Activated naive CD4-positive, alpha-beta T cell treated with anti-CD3 and anti-CD28 coated beads, Interleukin-2, amount 10 ng/mL, durations not matched to agents 7 days and 5 days (primary cell): ENCODE data around the gene UPK3A.

ENCODE experiments used
- CTCF ChIA-PET: fragments of 350-600 bp; sonication (Branson Sonifier 250); formaldehyde crosslinking; loops from one replicate; lab custom pipeline; 2021; ENCODE audit warnings: antibody characterized with exemption; lab: Charles Lee
- DNase-seq: peaks from one replicate; pipeline ENCODE4 v3.0.0-alpha.2; 2020
- H3K27ac Mint-ChIP-seq: one replicate; pipeline ENCODE4 v1.8.0; 2021; ENCODE audit warnings: mild to moderate bottlenecking, moderate library complexity, mixed read lengths
- H3K27me3 Mint-ChIP-seq: one replicate; pipeline ENCODE4 v1.8.0; 2021; ENCODE audit warnings: mild to moderate bottlenecking, mixed read lengths
- H3K36me3 Mint-ChIP-seq: one replicate; pipeline ENCODE4 v1.8.0; 2021; ENCODE audit warnings: mixed read lengths
- H3K4me1 Mint-ChIP-seq: one replicate; pipeline ENCODE4 v1.8.0; 2021; ENCODE audit warnings: mixed read lengths
- H3K4me3 Mint-ChIP-seq: one replicate; pipeline ENCODE4 v1.8.0; 2021; ENCODE audit warnings: mild to moderate bottlenecking, moderate library complexity, mixed read lengths
- H3K9me3 Mint-ChIP-seq: one replicate; pipeline ENCODE4 v1.8.0; 2021; ENCODE audit warnings: mixed read lengths

UPK3A gene

DNA sequence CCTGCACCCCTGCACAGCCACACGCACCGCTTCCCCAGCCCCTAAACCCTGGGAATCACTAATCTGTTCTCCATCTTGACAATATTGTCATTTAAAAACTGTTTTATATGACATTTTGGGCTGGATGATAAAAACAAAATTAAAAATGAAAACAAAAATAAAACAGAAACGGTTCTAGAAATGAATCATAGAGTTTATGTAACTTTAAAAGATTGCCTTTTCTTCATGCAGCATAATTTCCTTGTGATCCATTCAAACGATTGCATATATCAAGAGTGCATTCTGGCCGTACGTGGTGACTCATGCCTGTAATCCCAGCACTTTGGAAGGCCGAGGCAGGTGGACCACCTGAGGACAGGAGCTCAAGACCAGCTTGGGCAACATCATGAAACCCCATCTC, 18.4 kb downstream of the UPK3A start:
- Mint-ChIP-seq H3K27ac (no peak overlapping the region), H3K36me3 (no peaks in the 10 kb centered on the region), H3K4me3 (no peak overlapping the region), H3K9me3 (no peaks in the 10 kb centered on the region), H3K27me3 (peaks cover 12% of the 10 kb centered on the region), H3K4me1 (peaks cover 19% of the 10 kb centered on the region)
- no peak for DNase-seq
- CTCF ChIA-PET = no interaction called here

DNA sequence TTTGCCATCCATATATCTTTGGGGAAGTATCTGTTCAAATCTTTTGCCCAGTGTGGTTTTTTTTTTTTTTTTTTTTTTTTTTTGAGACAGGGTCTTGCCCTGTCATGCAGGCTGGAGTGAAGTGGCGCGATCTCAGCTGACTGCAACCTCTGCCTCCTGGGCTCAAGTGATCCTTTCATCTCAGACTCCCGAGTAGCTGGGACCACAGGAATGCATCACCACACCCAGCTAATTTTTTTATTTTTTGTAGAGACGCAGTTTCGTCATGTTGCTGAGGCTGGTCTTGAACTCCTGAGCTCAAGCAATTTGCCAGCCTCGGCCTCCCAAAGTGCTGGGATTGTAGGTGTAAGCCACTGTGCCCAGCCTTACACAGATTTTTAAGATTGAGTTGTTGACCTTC, 20.2 kb downstream of the UPK3A start:
- CTCF ChIA-PET = no interaction called here

DNA sequence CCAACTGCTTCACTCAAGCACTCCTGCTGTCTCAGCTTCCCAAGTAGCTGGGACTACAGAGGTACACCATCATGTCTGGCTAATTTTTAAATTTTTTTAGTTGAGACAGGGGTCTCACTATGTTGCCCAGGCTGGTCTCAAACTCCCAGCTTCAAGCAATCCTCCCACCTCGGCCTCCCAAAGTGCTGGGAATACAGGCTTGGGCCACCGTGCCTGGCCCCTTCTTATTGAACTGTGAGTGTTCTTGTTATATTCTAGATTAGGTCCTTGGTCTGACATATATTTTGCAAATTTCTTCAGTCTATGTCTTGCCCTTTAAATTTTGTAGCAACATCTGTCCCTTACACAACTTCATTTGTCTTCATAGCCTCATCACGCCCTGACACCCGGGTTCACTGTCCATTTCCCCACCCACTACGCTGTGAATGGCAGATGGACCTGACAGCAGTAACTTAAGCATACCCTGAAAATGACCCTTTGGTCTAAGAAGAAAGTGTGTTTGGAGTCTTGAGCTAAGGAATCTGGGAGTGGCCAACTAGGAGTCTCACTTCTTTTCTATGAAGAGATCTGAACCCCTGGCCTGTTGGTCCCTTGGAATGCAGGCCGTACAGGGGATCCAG, 20.8 kb downstream of the UPK3A start:
- Mint-ChIP-seq H3K36me3 (peaks cover 2% of the 10 kb centered on the region), H3K27ac (no peak overlapping the region), H3K27me3 (peaks cover 8% of the 10 kb centered on the region), H3K9me3 (no peaks in the 10 kb centered on the region), H3K4me1 (peaks cover 22% of the 10 kb centered on the region), H3K4me3 (no peak overlapping the region)
- CTCF ChIA-PET = no interaction called here
- no peak for DNase-seq

More for the DNA sequence above, 20.2 kb downstream of the UPK3A start:
- Mint-ChIP-seq H3K27ac (no peak overlapping the region), H3K4me1 (peaks cover 21% of the 10 kb centered on the region), H3K27me3 (peaks cover 12% of the 10 kb centered on the region), H3K9me3 (no peaks in the 10 kb centered on the region), H3K4me3 (no peak overlapping the region), H3K36me3 (peaks cover 2% of the 10 kb centered on the region)
- DNase-seq = no peak

DNA sequence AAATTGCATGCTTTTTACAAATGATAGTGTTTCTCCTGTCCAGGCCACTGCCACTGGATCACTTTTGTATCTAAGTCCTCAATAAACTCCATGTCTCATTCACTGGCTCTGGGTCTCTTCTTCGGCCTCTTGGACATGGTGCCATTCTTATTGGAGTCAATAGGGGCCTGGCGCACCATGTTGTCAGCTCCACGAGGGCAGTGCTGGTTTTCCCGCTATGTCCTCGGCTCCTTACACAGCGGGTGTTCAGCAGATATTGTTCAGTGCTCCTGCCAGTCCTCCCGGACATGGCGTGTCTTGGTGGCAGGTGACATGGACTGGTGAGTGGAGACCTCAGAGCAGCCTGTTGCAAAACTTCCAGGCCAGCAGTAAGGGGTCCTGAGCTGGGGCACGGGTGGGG, 21.4 kb downstream of the UPK3A start:
- DNase-seq = no peak
- H3K36me3 Mint-ChIP-seq = peaks cover 8% of the 10 kb centered on the region
- no peak overlapping the region for H3K27ac Mint-ChIP-seq
- H3K4me1 Mint-ChIP-seq = peaks cover 28% of the 10 kb centered on the region
- H3K4me3 Mint-ChIP-seq = no peak overlapping the region
- CTCF ChIA-PET = no interaction called here
- peaks cover 4% of the 10 kb centered on the region for H3K27me3 Mint-ChIP-seq
- H3K9me3 Mint-ChIP-seq = no peaks in the 10 kb centered on the region

DNA sequence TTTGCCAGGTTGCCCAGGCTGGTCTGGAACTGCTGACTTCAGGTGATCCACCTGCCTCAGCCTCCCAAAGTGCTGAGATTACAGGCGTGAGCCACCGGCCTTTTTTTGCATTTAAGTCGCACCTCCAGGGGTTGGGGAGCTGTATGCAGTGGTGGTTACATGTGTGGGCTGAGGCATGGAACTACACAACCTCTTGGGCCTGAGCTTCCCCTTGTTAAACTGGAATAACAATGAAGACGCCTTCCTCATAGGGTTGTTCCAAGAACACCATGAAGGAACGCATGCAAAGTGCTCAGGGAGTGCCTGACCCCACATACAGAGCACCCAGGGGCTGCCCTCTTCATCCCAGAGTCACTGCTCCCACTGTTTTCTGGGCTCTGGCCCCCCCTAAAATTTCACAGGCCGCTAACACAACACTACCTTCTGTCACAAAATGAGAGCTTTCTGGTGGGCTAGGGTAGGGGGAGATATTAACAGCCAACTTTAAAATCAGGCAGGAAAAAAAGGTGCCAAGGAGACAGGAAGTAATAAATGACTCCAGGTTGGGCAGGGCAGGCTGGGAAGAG, 23.7 kb downstream of the UPK3A start:
- H3K36me3 Mint-ChIP-seq = peaks cover 21% of the 10 kb centered on the region
- no peak for DNase-seq
- peak overlapping the region; percentile 78 for H3K4me3 Mint-ChIP-seq
- CTCF ChIA-PET = no interaction called here
- peaks cover 4% of the 10 kb centered on the region for H3K27me3 Mint-ChIP-seq
- peaks cover 45% of the 10 kb centered on the region for H3K4me1 Mint-ChIP-seq
- no peaks in the 10 kb centered on the region for H3K9me3 Mint-ChIP-seq
- peak overlapping the region; percentile 91 for H3K27ac Mint-ChIP-seq

DNA sequence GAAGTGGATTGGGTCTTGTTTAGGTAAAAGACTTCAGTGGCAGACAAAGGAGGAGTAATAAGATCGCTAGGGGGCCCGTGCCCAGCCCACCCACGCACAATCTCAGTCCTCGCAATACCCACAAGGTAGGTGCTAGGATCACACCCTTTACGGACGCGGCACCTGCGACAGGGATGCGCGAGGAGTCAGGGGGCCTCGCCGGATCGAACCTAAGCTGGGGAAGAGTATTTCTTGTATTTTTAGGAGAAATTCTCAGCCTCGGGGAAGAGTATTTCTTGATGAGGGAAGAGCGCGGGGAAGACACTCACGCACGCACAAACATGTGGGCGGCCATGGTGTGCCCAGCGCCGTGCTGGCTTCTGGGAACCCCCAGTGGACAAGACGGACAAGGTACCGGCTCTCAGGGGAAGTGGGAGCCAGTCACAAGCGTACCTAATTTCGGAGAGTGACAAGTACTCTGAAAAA, 24.2 kb downstream of the UPK3A start:
- H3K27me3 Mint-ChIP-seq = peaks cover 4% of the 10 kb centered on the region
- no peaks in the 10 kb centered on the region for H3K9me3 Mint-ChIP-seq
- peak overlapping the region; percentile 78 for H3K4me3 Mint-ChIP-seq
- peak overlapping the region; percentile 91 for H3K27ac Mint-ChIP-seq
- no peak for DNase-seq
- peaks cover 22% of the 10 kb centered on the region for H3K36me3 Mint-ChIP-seq
- H3K4me1 Mint-ChIP-seq = peaks cover 47% of the 10 kb centered on the region
- CTCF ChIA-PET = no interaction called here

DNA sequence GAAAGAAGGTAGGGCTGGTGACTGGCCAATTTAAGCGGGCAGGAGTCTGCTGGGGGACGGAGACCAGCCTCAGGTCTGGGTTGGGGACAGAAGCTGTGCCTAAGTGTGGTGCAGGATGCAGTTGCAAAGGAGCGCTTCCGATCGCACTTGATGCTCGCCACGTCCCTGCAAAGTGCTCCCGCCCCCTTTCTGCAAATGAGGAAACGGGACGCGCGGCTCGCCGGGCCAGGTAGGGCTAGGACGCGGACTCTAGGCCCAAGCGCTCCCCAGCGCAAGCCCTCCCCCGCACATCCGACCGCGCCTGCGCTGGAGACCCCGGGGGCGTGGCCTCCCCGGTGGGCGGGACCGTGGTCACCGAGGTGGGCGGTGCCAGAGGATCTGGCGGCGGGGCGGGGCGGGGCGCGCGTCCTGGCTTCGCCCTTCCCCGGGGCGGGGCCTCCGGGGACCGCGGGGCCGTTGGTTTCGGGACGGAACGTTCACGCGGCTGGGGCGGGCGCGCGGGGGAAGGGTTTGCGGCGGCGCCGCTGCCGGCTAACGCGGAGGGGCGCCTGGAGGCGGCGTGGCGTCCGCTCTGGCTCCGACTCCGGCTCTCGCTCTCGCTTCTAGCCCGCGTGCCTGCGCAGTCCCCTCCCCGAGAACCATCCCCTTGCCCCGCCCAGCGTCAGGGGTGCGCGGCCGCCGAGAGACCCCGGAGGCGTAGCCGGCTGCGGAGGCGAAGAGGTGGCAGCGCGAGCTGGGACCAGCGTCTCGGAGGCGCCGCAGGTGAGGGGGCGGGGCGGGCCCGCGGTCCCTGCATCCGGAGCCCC, 24.9 kb downstream of the UPK3A start, which contains the start of gene FAM118A:
Gene FAM118A (plus strand): TSS at position 513 of the 806 bp plus-strand sequence. CDS start 12,446 bp downstream, outside the sequence.
- CTCF ChIA-PET = no interaction called here
- Mint-ChIP-seq H3K36me3 (peaks cover 25% of the 10 kb centered on the region), H3K27ac (peak within 1 kb of the TSS; percentile 91), H3K9me3 (no peaks in the 10 kb centered on the region), H3K4me3 (peak within 1 kb of the TSS; percentile 78), H3K4me1 (peaks cover 54% of the 10 kb centered on the region), H3K27me3 (peaks cover 4% of the 10 kb centered on the region)
- DNase-seq = peak; percentile 94

DNA sequence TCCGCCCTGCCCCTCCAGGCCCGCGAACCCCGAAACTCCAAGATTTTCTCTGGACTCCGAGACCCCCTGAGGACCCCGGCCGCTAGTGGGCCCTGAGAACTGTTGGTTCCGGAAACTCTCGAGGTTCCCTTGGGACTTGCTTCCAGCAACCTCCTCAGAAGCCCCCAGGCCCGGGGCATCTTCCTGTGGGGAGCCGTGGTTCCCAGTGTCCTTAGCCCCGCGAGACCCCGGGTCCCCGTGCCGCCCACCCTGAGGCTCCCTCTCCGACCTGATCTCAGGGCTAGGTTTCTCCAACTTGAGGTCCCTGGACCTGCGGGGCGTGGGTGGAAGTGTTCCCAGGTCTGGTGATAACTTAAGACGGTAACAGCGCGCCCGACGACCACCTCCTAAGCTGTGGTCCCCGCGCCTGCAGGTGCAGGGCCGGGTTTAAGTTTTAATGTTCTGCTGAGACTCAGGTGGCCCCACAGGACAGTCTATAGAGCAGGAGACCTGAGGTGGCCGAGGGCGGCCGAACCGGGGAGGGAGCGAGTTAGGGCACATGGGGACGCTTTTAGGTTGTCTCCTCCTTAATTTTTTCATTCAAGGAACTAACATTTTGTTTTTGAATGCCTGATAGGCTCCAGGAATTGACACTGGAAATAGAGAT, 25.7 kb downstream of the UPK3A start:
- Mint-ChIP-seq H3K27ac (peak overlapping the region; percentile 29), H3K36me3 (peaks cover 25% of the 10 kb centered on the region)
- no peak for DNase-seq

DNA sequence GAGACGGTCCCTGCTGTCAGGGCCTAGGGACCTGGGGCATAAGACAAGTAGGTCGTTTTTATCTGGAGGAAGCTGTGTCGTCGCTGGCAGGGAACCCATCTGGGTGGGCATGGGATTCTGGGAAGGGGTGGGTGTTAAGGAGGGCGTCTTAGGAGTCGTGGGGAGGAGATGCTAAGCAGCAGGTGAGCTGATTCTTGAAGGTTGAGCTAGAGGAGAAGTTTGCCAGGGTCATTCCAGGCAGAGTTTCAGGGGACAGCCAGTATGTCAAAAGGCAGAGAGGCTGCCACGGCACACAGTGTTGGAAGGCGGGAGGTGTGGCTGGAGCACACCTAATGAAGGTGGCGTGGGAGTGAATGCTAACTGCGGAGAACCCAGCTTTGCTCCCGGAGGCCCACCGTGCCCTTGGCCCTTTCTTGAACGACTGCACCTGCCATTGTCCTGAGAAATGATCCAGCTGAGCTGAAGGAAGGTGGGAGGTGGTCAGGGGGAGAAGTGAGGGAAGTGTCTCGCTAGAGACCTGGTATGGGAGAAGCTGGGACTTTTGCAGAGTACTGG, 26.3 kb downstream of the UPK3A start:
- H3K4me1 Mint-ChIP-seq = peaks cover 67% of the 10 kb centered on the region
- CTCF ChIA-PET = no interaction called here
- peak overlapping the region; percentile 29 for H3K27ac Mint-ChIP-seq
- H3K27me3 Mint-ChIP-seq = peaks cover 4% of the 10 kb centered on the region
- no peaks in the 10 kb centered on the region for H3K9me3 Mint-ChIP-seq
- H3K4me3 Mint-ChIP-seq = peak overlapping the region; percentile 78
- no peak for DNase-seq
- peaks cover 28% of the 10 kb centered on the region for H3K36me3 Mint-ChIP-seq

More for the DNA sequence above, 25.7 kb downstream of the UPK3A start:
- CTCF ChIA-PET = no interaction called here
- Mint-ChIP-seq H3K4me3 (peak overlapping the region; percentile 78), H3K4me1 (peaks cover 61% of the 10 kb centered on the region), H3K27me3 (peaks cover 4% of the 10 kb centered on the region), H3K9me3 (no peaks in the 10 kb centered on the region)

DNA sequence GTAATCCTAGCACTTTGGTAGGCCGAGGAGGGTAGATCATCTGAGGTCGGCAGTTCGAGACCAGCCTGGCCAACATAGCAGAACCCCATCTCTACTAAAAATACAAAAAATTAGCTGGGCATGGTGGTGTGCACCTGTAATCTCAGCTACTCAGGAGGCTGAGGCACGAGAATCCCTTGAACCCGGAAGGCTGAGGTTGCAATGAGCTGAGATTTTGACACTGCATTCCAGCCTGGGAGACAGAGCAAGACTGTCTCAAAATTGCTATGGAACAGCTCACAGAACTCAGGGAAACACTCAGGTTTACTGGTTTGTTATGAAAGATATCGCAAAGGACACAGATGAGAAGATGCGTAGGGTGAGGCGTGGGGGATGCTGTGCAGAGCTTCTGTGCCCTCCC, 27.7 kb downstream of the UPK3A start:
- CTCF ChIA-PET = no interaction called here
- peaks cover 4% of the 10 kb centered on the region for H3K27me3 Mint-ChIP-seq
- H3K4me3 Mint-ChIP-seq = no peak overlapping the region
- H3K36me3 Mint-ChIP-seq = peaks cover 29% of the 10 kb centered on the region
- no peak for DNase-seq
- H3K4me1 Mint-ChIP-seq = peaks cover 76% of the 10 kb centered on the region
- H3K27ac Mint-ChIP-seq = no peak overlapping the region
- no peaks in the 10 kb centered on the region for H3K9me3 Mint-ChIP-seq

DNA sequence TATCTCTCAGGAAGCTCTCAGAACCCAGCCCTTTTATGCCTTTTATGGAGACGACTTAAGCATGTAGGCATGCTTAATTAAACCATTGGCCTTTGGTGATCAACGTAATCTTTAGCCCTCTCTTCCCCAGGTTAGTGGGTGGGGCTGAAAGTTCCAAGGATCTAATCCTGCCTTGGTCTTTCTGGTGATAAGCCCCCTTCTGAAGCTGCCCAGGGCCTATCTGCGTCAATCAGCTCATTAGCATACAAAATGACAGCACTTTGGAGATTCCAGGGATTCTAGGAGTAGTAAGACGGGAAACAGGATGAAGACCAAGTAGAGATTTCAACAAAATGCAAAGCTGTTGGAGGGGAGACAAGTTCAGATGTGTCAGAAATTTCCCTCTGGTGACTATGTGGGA, 28.1 kb downstream of the UPK3A start:
- no peak overlapping the region for H3K27ac Mint-ChIP-seq
- peaks cover 80% of the 10 kb centered on the region for H3K4me1 Mint-ChIP-seq
- CTCF ChIA-PET = no interaction called here
- no peaks in the 10 kb centered on the region for H3K27me3 Mint-ChIP-seq
- no peaks in the 10 kb centered on the region for H3K9me3 Mint-ChIP-seq
- no peak for DNase-seq
- peaks cover 30% of the 10 kb centered on the region for H3K36me3 Mint-ChIP-seq
- H3K4me3 Mint-ChIP-seq = no peak overlapping the region

DNA sequence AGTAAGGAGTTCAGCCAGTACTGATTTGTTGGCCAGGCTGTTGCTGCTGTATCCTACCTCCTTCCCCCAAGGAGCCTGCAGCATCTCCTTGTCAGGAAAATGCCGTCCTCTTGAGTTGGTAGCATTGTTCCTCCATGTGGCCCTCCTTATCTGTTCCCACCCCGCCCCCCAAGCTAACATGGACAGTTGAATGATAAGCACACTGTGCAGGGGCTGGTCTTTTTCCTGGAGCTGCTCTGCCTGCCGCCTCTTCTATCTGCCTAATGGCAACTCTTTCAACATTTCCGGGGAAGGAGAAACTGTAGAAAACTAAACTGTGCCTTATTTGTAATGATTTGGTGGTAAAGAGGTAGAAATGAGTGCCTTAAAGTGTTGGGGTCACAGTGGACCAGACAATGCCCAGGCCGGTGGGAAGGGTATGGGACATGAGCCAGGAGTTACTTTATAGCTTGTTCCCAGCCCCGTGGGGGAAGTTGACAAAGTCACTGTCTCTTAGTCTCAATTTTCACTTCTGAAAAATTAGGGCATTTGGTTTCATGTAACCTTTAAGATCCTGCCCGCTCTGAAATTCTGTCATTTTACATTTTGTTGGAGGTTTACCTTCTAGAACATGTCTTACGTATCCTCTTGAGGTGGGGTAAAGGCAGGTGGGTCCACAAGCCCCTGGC, 29.4 kb downstream of the UPK3A start:
- Mint-ChIP-seq H3K36me3 (peaks cover 28% of the 10 kb centered on the region), H3K4me3 (no peak overlapping the region), H3K27ac (no peak overlapping the region), H3K4me1 (peaks cover 83% of the 10 kb centered on the region), H3K9me3 (no peaks in the 10 kb centered on the region), H3K27me3 (no peaks in the 10 kb centered on the region)
- no peak for DNase-seq
- CTCF ChIA-PET = interaction anchor here (1.1 kb wide), 1 partner anchor 40 kb away, joined by 3 read pairs; no protein-coding TSS in a partner anchor

DNA sequence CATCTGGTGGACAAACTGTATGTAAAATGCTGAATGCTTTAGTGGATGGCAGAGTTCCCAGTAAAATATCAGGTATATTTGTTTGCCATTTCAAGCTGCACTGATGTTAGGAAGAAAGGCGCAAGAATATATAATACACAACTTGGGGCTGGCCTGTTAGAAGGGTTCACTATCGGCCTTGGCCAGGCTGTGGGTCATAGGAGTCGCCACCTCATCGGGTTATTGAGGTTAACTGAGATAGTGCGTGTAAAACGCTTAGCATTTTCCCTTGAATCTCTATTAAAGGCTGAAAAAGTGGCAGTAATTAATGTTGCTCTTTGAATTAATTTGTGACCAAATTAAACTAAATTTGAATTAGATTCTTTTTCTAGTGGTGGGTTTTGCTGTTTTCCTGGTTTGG, 30.0 kb downstream of the UPK3A start:
- peaks cover 86% of the 10 kb centered on the region for H3K4me1 Mint-ChIP-seq
- peaks cover 31% of the 10 kb centered on the region for H3K36me3 Mint-ChIP-seq
- H3K9me3 Mint-ChIP-seq = no peaks in the 10 kb centered on the region

More for the DNA sequence above, 30.0 kb downstream of the UPK3A start:
- Mint-ChIP-seq H3K4me3 (no peak overlapping the region), H3K27ac (no peak overlapping the region), H3K27me3 (no peaks in the 10 kb centered on the region)
- CTCF ChIA-PET = interaction anchor here (1.1 kb wide), 1 partner anchor 39 kb away, joined by 3 read pairs; no protein-coding TSS in a partner anchor
- DNase-seq = no peak
